Stimulated activated CD4-positive, alpha-beta T cell treated with anti-CD3 and anti-CD28 coated beads, TNF-alpha, amount 100 ng/mL, for 1 hour (primary cell): Measurements from ENCODE around the gene MPDU1.

Source experiments
- DNase-seq, 3 donors: peaks; one replicate each; pipeline ENCODE4 v3.0.0-alpha.2; 2020; ENCODE audit warnings: low read depth in 3 of 3, low spot score in 1 of 3

The MPDU1 gene

DNA sequence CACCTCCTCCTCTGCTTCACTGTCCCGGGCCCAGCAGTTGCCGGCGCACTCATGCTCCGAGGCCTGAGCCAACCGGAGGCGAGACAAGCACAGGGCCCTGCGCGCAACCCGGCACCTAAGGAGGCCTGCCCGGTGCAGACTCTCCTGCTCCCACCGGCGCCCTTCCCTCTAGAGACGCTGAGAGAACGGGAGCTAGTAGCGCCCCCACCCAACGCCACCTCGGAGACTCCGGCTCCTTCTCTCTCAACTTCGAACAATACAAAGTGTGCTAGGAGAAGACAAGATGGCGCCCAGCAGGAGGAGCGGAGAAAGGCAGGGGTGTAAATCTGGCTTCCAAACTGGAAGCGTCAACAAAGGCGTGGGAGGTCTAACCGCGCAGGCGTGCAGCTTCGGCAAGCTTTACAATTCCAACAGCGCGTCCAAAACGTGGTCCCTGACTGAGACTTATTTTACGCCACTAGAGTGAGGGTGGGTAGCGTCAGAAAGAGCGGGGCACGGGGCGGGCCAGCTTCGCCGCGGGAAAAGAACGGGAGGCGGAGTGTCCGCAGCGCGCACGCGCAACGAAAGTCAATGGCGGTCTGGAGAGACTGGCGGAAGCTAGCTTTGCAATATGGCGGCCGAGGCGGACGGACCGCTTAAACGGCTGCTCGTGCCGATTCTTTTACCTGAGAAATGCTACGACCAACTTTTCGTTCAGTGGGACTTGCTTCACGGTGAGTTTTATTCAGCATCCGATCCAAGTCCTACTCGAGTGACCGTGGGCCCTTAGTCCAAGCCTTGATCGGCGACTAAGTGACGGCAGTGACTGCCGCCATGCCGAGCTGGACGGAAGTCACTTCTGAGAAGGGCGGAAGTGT lies at the start of gene MPDU1:
TSS of gene MPDU1 (plus strand) at position 600 of the 857 bp plus-strand sequence. CDS start at position 611, 11 bp downstream.
- DNase-seq, result peak; percentile 83 to 91 (median 89)

GRCh38 chr17:7538050-7538449 lies 45.6 kb upstream of the MPDU1 start:
- no peak for DNase-seq

- no peak for DNase-seq
Measured at GRCh38 chr17:7538891-7539545, 44.6 kb upstream of the MPDU1 start.

DNA sequence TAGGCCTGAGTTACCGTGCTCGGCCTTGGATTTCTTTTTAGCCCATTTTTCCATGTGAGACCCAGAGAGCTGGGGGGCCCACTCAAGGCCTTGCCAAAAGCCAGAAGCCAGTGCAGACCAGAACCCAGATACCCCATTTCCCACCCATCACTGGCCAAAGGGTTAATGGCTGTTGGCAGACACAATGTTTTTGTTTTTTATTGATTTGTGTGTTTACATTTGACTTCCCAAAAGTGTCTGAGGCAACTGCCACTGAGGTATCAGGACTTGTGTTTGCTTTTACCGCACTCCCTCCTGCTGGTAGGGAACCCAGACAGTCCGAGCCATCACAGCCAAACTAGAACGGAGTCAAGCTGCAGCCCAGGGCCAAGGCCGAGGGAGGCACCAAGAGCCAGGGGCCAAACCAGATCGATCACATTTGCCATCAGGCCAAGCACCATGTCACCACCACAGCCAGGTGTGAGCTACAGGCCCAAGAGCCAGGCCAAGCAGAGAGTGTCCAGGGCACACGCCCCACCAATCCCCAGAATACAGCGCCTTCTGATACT lies 42.5 kb upstream of the MPDU1 start:
- DNase-seq, result no peak

- DNase-seq, result no peak
Measured at GRCh38 chr17:7544911-7545310, 38.7 kb upstream of the MPDU1 start.

DNA sequence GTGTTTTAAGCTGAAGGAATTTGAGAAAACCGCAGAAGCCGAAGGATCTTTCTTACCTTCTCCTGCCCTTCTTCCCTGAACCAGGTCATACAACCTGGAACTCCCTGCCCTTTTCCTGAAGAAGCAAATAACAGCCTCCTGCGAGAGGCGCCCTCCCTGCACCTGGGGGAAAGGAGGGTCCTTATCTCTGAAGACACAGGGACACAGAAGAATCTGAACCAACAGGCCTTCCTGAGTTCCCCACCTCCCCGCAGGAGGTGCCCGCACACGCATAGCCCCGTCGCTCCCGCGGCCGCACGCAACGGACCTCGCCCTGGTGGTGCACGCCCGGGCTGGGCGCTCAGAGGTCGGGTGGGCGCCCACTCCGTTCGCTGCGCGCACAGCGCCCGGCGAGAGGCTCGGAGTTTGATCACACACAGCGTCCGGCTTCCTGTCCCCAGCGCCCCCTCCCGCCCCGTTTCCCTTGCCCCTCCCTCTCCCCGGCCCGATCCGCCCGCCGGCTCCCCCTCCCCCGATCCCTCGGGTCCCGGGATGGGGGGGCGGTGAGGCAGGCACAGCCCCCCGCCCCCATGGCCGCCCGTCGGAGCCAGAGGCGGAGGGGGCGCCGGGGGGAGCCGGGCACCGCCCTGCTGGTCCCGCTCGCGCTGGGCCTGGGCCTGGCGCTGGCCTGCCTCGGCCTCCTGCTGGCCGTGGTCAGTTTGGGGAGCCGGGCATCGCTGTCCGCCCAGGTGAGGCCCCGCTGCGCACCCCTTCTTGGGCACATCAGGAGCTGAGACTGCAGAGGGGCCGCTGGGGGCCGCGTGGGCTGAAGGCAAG lies 34.9 kb upstream of the MPDU1 start, which contains the start of gene TNFSF12:
TSS of gene TNFSF12 (plus strand) at position 474 of the 816 bp plus-strand sequence. CDS start at position 570, 96 bp downstream.
- peak in 1 of 3 donors; percentile 27 for DNase-seq

GRCh38 chr17:7549401-7550055 lies 34.1 kb upstream of the MPDU1 start:
- no peak for DNase-seq

- no peak for DNase-seq
Measured at GRCh38 chr17:7550344-7550743, 33.3 kb upstream of the MPDU1 start.

DNA sequence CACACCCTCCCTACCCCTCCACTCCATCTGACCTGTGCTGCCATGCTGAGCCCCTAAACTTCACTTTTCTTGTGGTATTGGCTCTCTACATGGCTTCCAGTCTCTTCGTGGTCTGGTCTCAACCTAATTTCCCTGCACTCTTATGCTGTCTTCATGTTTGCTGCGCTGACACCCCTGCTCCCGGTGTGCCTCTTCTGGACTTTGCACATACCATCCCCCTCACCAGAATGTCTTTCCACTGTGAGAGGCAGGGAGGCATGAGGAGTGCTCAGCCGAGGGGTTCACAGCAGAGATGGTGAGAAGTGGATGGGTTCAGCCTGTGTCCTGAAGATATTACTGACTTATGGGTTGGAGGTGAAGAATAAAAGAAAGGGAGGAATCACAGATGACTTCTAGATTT lies 32.3 kb upstream of the MPDU1 start:
- DNase-seq, result no peak

DNA sequence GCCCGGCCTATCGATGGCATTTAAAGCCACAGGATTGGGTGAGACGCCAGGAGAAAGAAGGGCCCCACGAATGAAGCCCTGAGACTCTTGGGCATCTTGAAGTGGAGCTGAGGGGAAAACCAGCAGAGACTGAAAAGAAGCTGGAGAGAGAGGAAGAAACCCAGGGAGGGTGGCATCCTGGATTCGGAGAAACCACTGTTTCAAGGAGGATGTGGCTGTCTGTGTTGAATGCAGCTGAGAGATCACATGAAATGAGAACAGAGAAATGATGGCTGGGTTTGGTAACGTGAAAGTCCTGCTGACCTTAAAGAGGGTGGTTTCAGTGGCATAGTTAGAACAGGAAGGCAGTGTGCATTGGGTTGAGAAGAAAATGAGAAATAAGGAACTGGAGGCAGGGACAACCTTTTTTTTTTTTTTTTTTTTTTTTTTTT lies 31.0 kb upstream of the MPDU1 start:
- DNase-seq, result no peak

DNA sequence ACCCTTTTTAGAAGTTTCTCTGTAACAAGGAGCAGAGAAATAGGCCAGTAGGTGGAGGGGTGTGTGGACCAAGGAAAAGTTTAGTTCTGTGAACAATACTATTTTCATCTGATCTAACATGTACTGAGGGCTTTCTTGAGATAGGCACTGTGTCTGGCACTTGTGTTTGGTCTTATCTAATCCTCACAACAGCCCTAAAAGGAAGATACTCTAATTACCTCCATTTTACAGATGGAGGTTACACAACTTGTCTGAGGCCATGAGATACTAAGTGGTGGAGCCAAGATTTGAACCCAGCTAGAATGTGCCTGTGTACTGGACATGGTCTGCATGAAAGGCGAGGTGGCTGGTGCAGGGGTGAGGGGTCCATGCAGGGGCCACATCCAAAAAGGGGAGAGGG lies 30.3 kb upstream of the MPDU1 start:
- DNase-seq, result no peak

DNA sequence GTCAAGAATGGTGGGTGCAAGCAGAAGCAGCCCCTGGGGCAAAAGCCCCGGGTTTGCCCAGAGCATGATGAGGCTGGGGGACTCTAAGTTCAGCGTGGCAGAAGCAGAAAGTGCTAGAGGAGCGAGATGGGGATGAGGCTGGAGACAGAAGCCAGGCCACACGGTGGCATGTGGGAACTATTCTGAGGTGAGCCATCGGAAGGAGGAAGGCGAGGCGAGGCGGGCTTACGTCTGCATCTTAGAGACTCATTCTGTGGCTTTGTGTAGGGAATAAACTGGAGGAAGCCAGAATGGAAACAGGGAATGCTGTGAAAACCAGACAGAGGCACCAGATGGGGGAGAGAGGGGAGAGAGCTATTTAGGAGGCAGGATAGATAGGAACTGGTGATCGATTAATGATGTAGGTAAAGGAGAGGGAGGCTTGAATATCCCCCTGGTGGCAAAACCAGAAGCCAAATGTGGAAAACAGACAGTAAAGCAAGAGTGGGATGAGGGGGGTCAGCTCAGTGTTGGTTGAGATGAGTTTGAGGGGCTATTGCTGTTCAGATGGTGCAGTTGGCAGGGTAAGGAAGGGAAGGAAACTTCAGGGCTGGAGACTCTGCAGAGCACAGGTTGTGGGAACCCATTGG lies 28.2 kb upstream of the MPDU1 start:
- DNase-seq, result no peak

GRCh38 chr17:7556627-7557026 lies 27.0 kb upstream of the MPDU1 start:
- DNase-seq, result no peak

GRCh38 chr17:7557147-7557764 lies 26.4 kb upstream of the MPDU1 start:
- DNase-seq, result no peak

- no peak for DNase-seq
Measured at GRCh38 chr17:7557775-7558543, 25.7 kb upstream of the MPDU1 start.

GRCh38 chr17:7558544-7559319 lies 24.9 kb upstream of the MPDU1 start, which contains the start of gene TNFSF13:
Gene TNFSF13, plus strand, starts transcription at chr17:7558750. Its CDS starts 290 bp downstream, at chr17:7559040.
- DNase-seq, result no peak

- DNase-seq, result no peak
Measured at GRCh38 chr17:7559320-7560171, 24.1 kb upstream of the MPDU1 start.
